Uterus (tissue), 2 donors: ENCODE measurements around the gene SCN5A.

Experiments
- POLR2A ChIP-seq, 2 donors: fragments of 450-650 bp; IDR thresholded peaks; one replicate each; pipeline ENCODE4 v1.6.1; 2016; ENCODE audit warnings: antibody characterized with exemption in 2 of 2, mild to moderate bottlenecking in 1 of 2, moderate library complexity in 1 of 2
- TF ChIP-seq, protein P1 (sequence below), 4 experiments: fragments of 200-600 bp in 2 of 4; fragments of 450-650 bp in 2 of 4; sonication (generic) in 2 of 4; IDR thresholded peaks; one replicate each; pipeline ENCODE4 v1.5.1; 2016 to 2019; ENCODE audit warnings: antibody characterized with exemption in 4 of 4, mild to moderate bottlenecking in 2 of 4, moderate library complexity in 1 of 4

DNA sequence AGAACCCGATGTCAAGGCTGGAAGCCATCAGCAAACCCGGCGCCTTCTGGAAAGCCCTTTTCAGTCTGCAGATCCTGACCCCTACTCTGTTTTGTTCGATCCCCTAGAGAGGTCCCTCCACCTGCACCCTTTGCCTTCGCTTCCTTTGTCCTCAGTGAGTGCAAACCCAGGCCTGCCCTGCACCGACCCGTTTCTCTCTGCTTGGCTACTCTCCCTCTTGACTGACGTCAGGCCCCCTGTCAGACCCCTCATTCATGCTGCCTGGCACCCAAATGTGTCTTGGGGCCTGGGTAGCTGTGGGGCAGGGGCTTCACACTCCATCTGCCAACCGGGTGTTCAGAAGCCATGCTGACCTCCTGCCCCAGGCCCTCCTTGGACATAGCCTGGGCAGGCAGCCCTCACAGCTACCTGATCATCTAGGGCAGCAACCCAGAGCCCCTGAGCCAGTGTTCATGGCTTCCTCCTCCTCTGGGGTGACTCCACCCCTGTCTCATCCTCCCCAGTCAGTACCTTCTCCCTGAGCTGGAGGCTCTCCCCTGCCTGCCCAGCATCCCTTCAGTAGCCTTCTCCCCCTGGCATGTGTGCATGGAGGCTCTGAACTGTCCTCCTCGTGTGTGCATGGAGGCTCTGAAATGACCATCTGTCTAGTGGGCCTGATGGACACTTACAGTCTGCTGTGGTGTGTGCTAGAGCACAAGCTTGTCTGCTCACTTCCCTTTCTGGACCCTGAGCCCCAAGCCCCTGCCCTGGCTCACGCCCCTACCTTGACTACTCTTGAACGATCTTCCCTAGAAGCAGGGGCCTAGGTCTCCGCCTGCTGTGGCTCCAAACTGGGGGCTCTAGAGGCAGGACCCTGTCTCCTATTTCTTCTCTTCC is 83.9 kb downstream of the SCN5A start:
- TF ChIP-seq, protein P1, sequence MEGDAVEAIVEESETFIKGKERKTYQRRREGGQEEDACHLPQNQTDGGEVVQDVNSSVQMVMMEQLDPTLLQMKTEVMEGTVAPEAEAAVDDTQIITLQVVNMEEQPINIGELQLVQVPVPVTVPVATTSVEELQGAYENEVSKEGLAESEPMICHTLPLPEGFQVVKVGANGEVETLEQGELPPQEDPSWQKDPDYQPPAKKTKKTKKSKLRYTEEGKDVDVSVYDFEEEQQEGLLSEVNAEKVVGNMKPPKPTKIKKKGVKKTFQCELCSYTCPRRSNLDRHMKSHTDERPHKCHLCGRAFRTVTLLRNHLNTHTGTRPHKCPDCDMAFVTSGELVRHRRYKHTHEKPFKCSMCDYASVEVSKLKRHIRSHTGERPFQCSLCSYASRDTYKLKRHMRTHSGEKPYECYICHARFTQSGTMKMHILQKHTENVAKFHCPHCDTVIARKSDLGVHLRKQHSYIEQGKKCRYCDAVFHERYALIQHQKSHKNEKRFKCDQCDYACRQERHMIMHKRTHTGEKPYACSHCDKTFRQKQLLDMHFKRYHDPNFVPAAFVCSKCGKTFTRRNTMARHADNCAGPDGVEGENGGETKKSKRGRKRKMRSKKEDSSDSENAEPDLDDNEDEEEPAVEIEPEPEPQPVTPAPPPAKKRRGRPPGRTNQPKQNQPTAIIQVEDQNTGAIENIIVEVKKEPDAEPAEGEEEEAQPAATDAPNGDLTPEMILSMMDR (IDR thresholded peaks at IDR 0.05) = no peak
- TF ChIP-seq POLR2A (IDR thresholded peaks at IDR 0.05) = no peak
